Activated B cell treated with CpG ODN at 0.5 μM for 24 hours (primary cell): ENCODE measurements around the gene VEZT. TPM values are rescaled to one million over a fixed set of nuclear protein-coding genes. Genes with fewer than 3 reads are reported as not detected.

Source experiments
- ATAC-seq: fragments of 200-7000 bp; cut with Tn5 transposase; one replicate; pipeline ENCODE4 v1.10.0; 2021; ENCODE audit warnings: low read depth, mild to moderate bottlenecking, moderate library complexity
- CTCF ChIA-PET: fragments of 350-600 bp; sonication (Branson Sonifier 250); formaldehyde crosslinking; loops from one replicate; lab custom pipeline; 2021; ENCODE audit warnings: antibody characterized with exemption; lab: Charles Lee
- POLR2A ChIA-PET: fragments of 350-600 bp; sonication (Branson Sonifier 250); formaldehyde crosslinking; loops from one replicate; lab custom pipeline; 2021; ENCODE audit warnings: antibody characterized with exemption; lab: Charles Lee
- DNase-seq: peaks from one replicate; pipeline ENCODE4 v3.0.0; 2022
- H3K27ac Mint-ChIP-seq: one replicate; pipeline ENCODE4 v1.8.0; 2020; ENCODE audit warnings: mixed read lengths
- H3K27me3 Mint-ChIP-seq: one replicate; pipeline ENCODE4 v1.8.0; 2021; ENCODE audit warnings: mixed read lengths
- H3K36me3 Mint-ChIP-seq: one replicate; pipeline ENCODE4 v1.8.0; 2021; ENCODE audit warnings: low read depth, mixed read lengths
- H3K4me1 Mint-ChIP-seq: one replicate; pipeline ENCODE4 v1.8.0; 2021; ENCODE audit warnings: mixed read lengths
- H3K4me3 Mint-ChIP-seq: one replicate; pipeline ENCODE4 v1.8.0; 2020; ENCODE audit warnings: mild to moderate bottlenecking, mixed read lengths
- H3K9me3 Mint-ChIP-seq: one replicate; pipeline ENCODE4 v1.8.0; 2020; ENCODE audit warnings: mixed read lengths
- intact Hi-C: fragments of 100-400 bp; cut with micrococcal nuclease; formaldehyde crosslinking; loops from one replicate; pipeline ENCODE4 v1.15.1; 2024
- total RNA-seq: library from RNA; stranded (reverse); gene quantifications from 2 replicates; pipeline ENCODE4 v1.2.3, GENCODE V29; 2022
- TF ChIP-seq, protein P1 (sequence below): fragments of 200-600 bp; IDR thresholded peaks from one replicate; pipeline ENCODE4 v1.8.0; 2022; ENCODE audit warnings: antibody characterized with exemption, mild to moderate bottlenecking

The VEZT gene, protein sequence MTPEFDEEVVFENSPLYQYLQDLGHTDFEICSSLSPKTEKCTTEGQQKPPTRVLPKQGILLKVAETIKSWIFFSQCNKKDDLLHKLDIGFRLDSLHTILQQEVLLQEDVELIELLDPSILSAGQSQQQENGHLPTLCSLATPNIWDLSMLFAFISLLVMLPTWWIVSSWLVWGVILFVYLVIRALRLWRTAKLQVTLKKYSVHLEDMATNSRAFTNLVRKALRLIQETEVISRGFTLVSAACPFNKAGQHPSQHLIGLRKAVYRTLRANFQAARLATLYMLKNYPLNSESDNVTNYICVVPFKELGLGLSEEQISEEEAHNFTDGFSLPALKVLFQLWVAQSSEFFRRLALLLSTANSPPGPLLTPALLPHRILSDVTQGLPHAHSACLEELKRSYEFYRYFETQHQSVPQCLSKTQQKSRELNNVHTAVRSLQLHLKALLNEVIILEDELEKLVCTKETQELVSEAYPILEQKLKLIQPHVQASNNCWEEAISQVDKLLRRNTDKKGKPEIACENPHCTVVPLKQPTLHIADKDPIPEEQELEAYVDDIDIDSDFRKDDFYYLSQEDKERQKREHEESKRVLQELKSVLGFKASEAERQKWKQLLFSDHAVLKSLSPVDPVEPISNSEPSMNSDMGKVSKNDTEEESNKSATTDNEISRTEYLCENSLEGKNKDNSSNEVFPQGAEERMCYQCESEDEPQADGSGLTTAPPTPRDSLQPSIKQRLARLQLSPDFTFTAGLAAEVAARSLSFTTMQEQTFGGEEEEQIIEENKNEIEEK
- total RNA-seq: 47.2 and 58.7 TPM in 2 replicates

DNA sequence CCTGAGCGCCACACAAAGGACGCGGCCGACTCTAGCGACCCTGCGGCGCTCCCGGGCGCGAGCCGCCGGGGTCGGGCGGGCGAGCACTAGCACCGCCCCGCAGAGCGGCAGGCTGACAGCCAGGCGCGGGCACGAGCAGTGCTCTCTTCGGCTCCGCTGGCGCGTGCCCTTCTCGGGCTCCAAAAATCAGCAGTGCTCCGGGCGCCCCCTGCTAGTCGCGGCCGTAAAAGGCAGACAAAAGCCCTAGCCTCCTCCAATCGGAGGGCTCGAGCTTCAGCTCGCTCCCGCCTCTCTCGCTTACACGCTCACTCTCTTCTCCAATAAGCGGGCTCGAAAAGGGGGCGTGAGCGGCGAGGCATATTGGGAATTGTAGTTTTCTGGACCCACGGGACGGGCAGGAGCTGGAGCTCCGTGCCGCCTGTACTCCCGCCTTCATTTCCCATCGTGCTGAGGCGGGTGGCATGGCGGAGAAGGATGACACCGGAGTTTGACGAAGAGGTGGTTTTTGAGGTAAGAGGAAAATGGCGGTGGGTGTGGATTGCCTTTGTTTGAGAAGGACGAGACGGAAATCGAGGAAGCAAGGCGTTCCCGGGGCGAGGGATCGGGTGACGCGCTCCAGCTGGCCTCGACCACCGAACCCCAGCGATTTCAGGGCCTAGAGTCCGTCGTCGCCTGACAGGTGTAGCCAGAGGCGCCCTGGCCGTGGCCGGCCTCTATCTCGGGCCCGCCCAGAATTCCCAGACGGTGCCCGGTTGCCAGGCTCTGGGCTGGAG, at the start of gene VEZT, which contains the start of gene FGD6:
Gene VEZT, plus strand, starts transcription at position 431 of the 773 bp plus-strand sequence. Its CDS starts 44 bp downstream, at position 475.
Gene FGD6, minus strand, starts transcription at position 91 of the 773 bp plus-strand sequence. CDS start 227 bp downstream, outside the sequence.
- peaks cover 42% of the 10 kb centered on the region for H3K4me1 Mint-ChIP-seq
- TF ChIP-seq, protein P1, sequence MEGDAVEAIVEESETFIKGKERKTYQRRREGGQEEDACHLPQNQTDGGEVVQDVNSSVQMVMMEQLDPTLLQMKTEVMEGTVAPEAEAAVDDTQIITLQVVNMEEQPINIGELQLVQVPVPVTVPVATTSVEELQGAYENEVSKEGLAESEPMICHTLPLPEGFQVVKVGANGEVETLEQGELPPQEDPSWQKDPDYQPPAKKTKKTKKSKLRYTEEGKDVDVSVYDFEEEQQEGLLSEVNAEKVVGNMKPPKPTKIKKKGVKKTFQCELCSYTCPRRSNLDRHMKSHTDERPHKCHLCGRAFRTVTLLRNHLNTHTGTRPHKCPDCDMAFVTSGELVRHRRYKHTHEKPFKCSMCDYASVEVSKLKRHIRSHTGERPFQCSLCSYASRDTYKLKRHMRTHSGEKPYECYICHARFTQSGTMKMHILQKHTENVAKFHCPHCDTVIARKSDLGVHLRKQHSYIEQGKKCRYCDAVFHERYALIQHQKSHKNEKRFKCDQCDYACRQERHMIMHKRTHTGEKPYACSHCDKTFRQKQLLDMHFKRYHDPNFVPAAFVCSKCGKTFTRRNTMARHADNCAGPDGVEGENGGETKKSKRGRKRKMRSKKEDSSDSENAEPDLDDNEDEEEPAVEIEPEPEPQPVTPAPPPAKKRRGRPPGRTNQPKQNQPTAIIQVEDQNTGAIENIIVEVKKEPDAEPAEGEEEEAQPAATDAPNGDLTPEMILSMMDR: no peak

DNA sequence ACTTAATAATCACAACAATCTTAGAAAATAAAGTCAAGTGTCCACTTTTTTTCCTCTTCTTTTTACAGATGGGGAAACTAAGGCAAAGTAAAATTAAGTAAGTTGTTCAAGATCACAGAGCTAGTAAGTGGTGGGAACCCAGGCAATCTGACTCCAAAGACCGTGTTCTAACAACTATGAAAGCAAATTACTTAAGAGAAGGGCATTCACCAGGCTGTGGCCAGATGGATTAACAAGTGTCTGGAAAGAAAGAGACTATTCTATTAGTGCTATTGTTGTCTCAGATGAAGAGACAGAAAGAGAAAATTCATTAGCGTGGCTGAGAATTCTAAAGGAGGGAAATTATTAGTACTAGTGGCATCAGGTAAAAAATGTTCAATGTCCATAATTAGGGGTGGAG, 48.9 kb upstream of the VEZT start:
- DNase-seq (no peak), ATAC-seq (no peak)
- peaks cover 2% of the 10 kb centered on the region for H3K36me3 Mint-ChIP-seq
- H3K27ac Mint-ChIP-seq: no peak overlapping the region
- H3K4me3 Mint-ChIP-seq: no peak overlapping the region
- no peaks in the 10 kb centered on the region for H3K27me3 Mint-ChIP-seq
- no peaks in the 10 kb centered on the region for H3K9me3 Mint-ChIP-seq
- CTCF ChIA-PET: no interaction called here
- no peaks in the 10 kb centered on the region for H3K4me1 Mint-ChIP-seq
- TF ChIP-seq, protein P1: no peak
- intact Hi-C loops: no loop called here
- POLR2A ChIA-PET: no interaction called here

More for the DNA sequence above, at the start of gene VEZT, which contains the start of gene FGD6:
- CTCF ChIA-PET: interaction anchor here (0.6 to 1.7 kb wide), 9 partner anchors 8 to 342 kb away, joined by 3 to 9 read pairs (median 4); partner anchors contain the start of genes METAP2 and NR2C1
- ATAC-seq: peak; percentile 92
- DNase-seq: peak; percentile 92
- Mint-ChIP-seq H3K36me3 (peaks cover 11% of the 10 kb centered on the region), H3K9me3 (no peaks in the 10 kb centered on the region), H3K27ac (peak within 1 kb of the TSS; percentile 95), H3K27me3 (no peaks in the 10 kb centered on the region), H3K4me3 (peak within 1 kb of the TSS; percentile 96)
- intact Hi-C loops: loop anchor here (1.0 to 10.0 kb wide), 20 partner anchors 9 to 1775 kb away; partner anchors contain the start of genes CDK17, CRADD, LTA4H and MRPL42
- POLR2A ChIA-PET: interaction anchor here (0.6 to 3.3 kb wide), 11 partner anchors 8 to 818 kb away, joined by 3 to 26 read pairs (median 4); partner anchors contain the start of genes LTA4H, METAP2 and NDUFA12

DNA sequence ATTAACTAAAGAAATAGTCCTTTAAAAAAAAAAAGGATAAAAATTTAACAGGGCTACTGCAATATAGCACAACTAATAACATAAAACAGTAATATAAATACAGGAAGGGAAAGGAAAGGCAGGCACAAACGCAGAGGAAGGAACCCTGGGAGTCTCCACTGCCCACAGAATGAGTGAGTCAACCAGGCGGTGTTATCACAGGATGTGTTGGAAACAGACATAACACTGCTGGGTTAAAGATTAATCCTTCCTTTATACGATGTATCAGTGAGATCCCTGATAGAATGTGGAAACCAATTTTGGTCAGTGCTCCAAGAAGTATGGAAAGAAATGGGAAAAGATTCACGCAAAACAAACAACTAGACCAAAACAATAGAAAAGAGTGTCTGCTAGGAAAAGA, 48.2 kb upstream of the VEZT start:
- intact Hi-C loops: no loop called here
- TF ChIP-seq, protein P1: no peak
- DNase-seq (no peak), ATAC-seq (no peak)
- ChIA-PET POLR2A (no interaction called here), CTCF (no interaction called here)
- no peaks in the 10 kb centered on the region for H3K4me1 Mint-ChIP-seq
- peaks cover 2% of the 10 kb centered on the region for H3K36me3 Mint-ChIP-seq
- H3K9me3 Mint-ChIP-seq: no peaks in the 10 kb centered on the region
- no peaks in the 10 kb centered on the region for H3K27me3 Mint-ChIP-seq
- H3K27ac Mint-ChIP-seq: no peak overlapping the region
- H3K4me3 Mint-ChIP-seq: no peak overlapping the region

DNA sequence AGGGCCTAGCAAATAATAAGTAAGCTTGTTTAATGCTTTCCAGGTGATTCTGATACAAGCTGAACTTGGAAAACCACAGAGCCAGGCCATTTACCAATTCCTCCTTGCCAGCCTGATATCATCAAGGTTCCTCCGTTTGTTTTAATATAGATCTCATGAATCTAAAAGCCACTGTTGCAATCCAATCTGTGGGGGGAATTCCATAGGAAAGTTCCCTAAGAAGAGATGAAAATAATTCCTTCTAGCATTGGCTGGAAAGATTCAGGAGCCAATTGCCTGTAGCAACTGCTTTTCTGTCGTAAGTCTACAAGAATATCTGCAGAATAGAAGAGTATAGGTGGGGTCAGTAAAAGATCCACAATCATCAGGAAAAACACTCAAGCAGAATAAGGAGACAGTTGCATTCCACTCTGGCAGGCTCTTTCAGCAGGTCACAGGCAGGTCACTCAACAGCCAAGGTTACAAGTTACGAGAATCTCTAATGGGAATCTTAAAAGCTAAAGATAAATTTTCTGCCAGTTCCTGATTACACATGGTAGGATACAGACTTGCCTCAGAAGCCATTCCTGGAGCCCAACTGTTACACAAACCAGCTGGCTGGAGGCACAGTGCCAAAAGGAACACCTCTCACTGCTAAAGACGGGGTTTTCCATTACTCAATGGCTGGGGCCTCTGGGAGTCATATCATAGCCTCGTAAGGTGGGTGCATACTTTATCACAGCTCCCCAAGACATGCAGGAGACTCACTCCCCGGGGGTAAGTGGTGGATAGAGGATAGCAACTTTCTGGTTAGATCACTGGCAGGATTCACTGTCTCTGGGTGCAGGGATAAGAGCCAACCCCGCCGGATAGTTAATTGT, 44.0 kb upstream of the VEZT start:
- TF ChIP-seq, protein P1: no peak
- Mint-ChIP-seq H3K27me3 (no peaks in the 10 kb centered on the region), H3K27ac (no peak overlapping the region), H3K36me3 (peaks cover 2% of the 10 kb centered on the region), H3K9me3 (no peaks in the 10 kb centered on the region), H3K4me1 (no peaks in the 10 kb centered on the region), H3K4me3 (no peak overlapping the region)
- intact Hi-C loops: no loop called here
- ATAC-seq (no peak), DNase-seq (no peak)
- ChIA-PET POLR2A (no interaction called here), CTCF (no interaction called here)
